HG02623 (cell line): ENCODE results near the gene KCNJ6.

Experiments
- ATAC-seq: cut with Tn5 transposase; IDR thresholded peaks from one replicate; pipeline ENCODE4 v1.9.1; 2021; ENCODE audit warnings: moderate library complexity; ENCODE audit not compliant: unreplicated experiment

Gene KCNJ6

GRCh38 chr21:37827913-37828312 lies 88.3 kb downstream of the KCNJ6 start:
- no peak for ATAC-seq

GRCh38 chr21:37821786-37822450 lies 94.3 kb downstream of the KCNJ6 start:
- no peak for ATAC-seq

- no peak for ATAC-seq
Observed at GRCh38 chr21:37821092-37821491, 95.2 kb downstream of the KCNJ6 start.

GRCh38 chr21:37819372-37819771 lies 96.9 kb downstream of the KCNJ6 start:
- ATAC-seq = no peak

GRCh38 chr21:37817242-37817641 lies 99.0 kb downstream of the KCNJ6 start:
- no peak for ATAC-seq

GRCh38 chr21:37815893-37816292 lies 100.4 kb downstream of the KCNJ6 start:
- ATAC-seq = no peak

GRCh38 chr21:37811711-37812110 lies 104.5 kb downstream of the KCNJ6 start:
- ATAC-seq = no peak

- ATAC-seq = no peak
Observed at GRCh38 chr21:37808261-37808660, 108.0 kb downstream of the KCNJ6 start.

GRCh38 chr21:37805266-37805665 lies 111.0 kb downstream of the KCNJ6 start:
- no peak for ATAC-seq

- ATAC-seq = no peak
Observed at GRCh38 chr21:37804001-37804400, 112.3 kb downstream of the KCNJ6 start.

GRCh38 chr21:37803101-37803651 lies 113.1 kb downstream of the KCNJ6 start:
- no peak for ATAC-seq

GRCh38 chr21:37800456-37801061 lies 115.7 kb downstream of the KCNJ6 start:
- ATAC-seq = no peak

- no peak for ATAC-seq
Observed at GRCh38 chr21:37800057-37800455, 116.2 kb downstream of the KCNJ6 start.

- ATAC-seq = no peak
Observed at GRCh38 chr21:37799211-37800056, 116.8 kb downstream of the KCNJ6 start.

- ATAC-seq = no peak
Observed at GRCh38 chr21:37797403-37797802, 118.9 kb downstream of the KCNJ6 start.

GRCh38 chr21:37796011-37796410 lies 120.2 kb downstream of the KCNJ6 start:
- no peak for ATAC-seq

- ATAC-seq = no peak
Observed at GRCh38 chr21:37793660-37794059, 122.6 kb downstream of the KCNJ6 start.

- no peak for ATAC-seq
Observed at GRCh38 chr21:37792046-37792445, 124.2 kb downstream of the KCNJ6 start.

- ATAC-seq = no peak
Observed at GRCh38 chr21:37790905-37791304, 125.4 kb downstream of the KCNJ6 start.

- no peak for ATAC-seq
Observed at GRCh38 chr21:37788503-37788902, 127.8 kb downstream of the KCNJ6 start.

GRCh38 chr21:37787456-37787855 lies 128.8 kb downstream of the KCNJ6 start:
- ATAC-seq = no peak
